BJ (cell line): ENCODE data around the gene UIMC1. TPM values are rescaled to one million over a fixed set of nuclear protein-coding genes. Genes with fewer than 3 reads are reported as not detected.

Source experiments
- CTCF ChIA-PET: fragments of 350-600 bp; formaldehyde crosslinking; extraction: SDS; loops from one replicate; lab custom pipeline; 2021; ENCODE audit warnings: antibody characterized with exemption, inconsistent platforms; lab: Yijun Ruan, JAX
- POLR2A ChIA-PET: fragments of 300-600 bp; sonication (Branson Sonifier 250); formaldehyde crosslinking; extraction: SDS; loops from one replicate; lab custom pipeline; 2021; ENCODE audit warnings: antibody characterized with exemption; lab: Charles Lee
- DNase-seq: peaks from one replicate; pipeline ENCODE4 v3.0.0-alpha.2; 2011; ENCODE audit warnings: low read depth
- H3K27me3 ChIP-seq: 2 replicates; pipeline ENCODE4 v1.6.0; 2011; ENCODE audit warnings: low read length; ENCODE audit not compliant: control insufficient read depth, insufficient read depth
- H3K36me3 ChIP-seq: 2 replicates; pipeline ENCODE4 v1.5.1; 2011; ENCODE audit warnings: low read length; ENCODE audit not compliant: control insufficient read depth, insufficient read depth
- H3K4me3 ChIP-seq: 2 replicates; pipeline ENCODE4 v1.5.1; 2011; ENCODE audit warnings: low read depth, mild to moderate bottlenecking, control low read depth, low read length
- polyA plus RNA-seq: library from polyadenylated mRNA; depleted of rRNA; stranded (reverse); fragments of >200 nt; gene quantifications from 2 replicates; pipeline ENCODE4 v1.2.3, GENCODE V29; 2011
- TF ChIP-seq, protein P1 (sequence below): IDR thresholded peaks from 2 replicates; pipeline ENCODE4 v1.5.1; 2011; ENCODE audit warnings: low read depth, mild to moderate bottlenecking, control low read depth, inconsistent platforms, low read length, moderate library complexity; ENCODE audit not compliant: insufficient read depth

Gene UIMC1
- polyA plus RNA-seq, 1 experiment = 14.1 TPM

- TF ChIP-seq, protein P1, sequence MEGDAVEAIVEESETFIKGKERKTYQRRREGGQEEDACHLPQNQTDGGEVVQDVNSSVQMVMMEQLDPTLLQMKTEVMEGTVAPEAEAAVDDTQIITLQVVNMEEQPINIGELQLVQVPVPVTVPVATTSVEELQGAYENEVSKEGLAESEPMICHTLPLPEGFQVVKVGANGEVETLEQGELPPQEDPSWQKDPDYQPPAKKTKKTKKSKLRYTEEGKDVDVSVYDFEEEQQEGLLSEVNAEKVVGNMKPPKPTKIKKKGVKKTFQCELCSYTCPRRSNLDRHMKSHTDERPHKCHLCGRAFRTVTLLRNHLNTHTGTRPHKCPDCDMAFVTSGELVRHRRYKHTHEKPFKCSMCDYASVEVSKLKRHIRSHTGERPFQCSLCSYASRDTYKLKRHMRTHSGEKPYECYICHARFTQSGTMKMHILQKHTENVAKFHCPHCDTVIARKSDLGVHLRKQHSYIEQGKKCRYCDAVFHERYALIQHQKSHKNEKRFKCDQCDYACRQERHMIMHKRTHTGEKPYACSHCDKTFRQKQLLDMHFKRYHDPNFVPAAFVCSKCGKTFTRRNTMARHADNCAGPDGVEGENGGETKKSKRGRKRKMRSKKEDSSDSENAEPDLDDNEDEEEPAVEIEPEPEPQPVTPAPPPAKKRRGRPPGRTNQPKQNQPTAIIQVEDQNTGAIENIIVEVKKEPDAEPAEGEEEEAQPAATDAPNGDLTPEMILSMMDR = no peak
- H3K36me3 ChIP-seq = no peaks in the 10 kb centered on the region
- H3K27me3 ChIP-seq = peaks cover 17% of the 10 kb centered on the region
- POLR2A ChIA-PET = no interaction called here
- H3K4me3 ChIP-seq = no peak overlapping the region
- DNase-seq = no peak
- CTCF ChIA-PET = no interaction called here
These were observed 119.2 kb downstream of the UIMC1 start for GRCh38 chr5:176887252-176887849.

- no peak for DNase-seq
- ChIA-PET POLR2A (no interaction called here), CTCF (interaction anchor here (1.1 kb wide), 1 partner anchor 9 kb away, joined by 3 read pairs; no protein-coding TSS in a partner anchor)
- Histone ChIP-seq H3K36me3 (no peaks in the 10 kb centered on the region), H3K4me3 (no peak overlapping the region), H3K27me3 (peaks cover 15% of the 10 kb centered on the region)
- TF ChIP-seq, protein P1 = no peak
These were observed 120.0 kb downstream of the UIMC1 start for GRCh38 chr5:176886336-176887251.

- CTCF ChIA-PET = interaction anchor here (0.5 kb wide), 1 partner anchor 30 kb away, joined by 5 read pairs; no protein-coding TSS in a partner anchor
- DNase-seq = no peak
- POLR2A ChIA-PET = no interaction called here
- no peak overlapping the region for H3K4me3 ChIP-seq
- TF ChIP-seq, protein P1 = no peak
- H3K27me3 ChIP-seq = peaks cover 7% of the 10 kb centered on the region; the same call in 1 of the 2 replicates
- no peaks in the 10 kb centered on the region for H3K36me3 ChIP-seq
These were observed 122.0 kb downstream of the UIMC1 start for GRCh38 chr5:176884571-176884890.

DNA sequence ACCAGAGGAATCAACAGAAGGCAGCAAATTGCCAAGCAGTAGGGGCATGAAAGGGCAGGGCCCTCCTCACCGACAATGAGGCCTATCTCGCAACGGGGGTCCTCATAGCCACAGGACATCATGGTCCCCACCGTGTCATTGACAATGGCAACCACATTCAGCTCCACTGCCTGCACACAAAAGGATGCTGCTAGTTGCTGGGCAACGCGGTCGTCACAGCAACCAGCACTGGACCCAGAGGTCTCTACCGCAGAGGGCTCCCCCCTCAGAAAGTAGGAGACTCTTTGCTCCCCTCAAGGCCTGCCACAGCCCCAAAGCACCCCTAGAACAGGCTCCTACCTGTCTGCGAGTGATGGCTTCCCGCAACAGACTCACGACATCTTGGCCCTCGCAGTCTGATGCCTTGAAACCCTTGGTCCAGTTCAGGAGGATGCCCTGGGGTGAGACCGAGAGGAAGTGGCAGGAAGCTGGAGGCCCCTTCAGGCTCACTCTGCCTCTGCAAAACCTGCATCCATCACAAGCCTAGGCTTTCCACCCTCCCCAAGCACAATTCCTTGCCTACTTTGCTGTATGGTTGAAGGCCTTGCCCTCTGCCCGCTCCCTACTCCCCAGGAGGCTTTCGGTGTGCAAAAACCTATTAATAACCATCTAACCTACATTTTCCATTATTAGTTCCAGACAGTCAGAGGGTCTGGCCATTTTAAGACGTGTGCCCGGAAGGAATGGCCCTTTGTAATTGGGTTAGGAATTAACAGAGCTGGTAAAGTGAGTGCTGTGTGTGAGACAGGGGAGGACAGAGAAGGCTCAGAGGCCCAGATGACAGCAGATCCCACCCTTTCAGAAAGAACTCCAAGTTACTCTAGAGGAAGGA is 122.6 kb downstream of the UIMC1 start:
- TF ChIP-seq, protein P1 = no peak
- ChIA-PET POLR2A (no interaction called here), CTCF (interaction anchor here (0.5 kb wide), 1 partner anchor 31 kb away, joined by 5 read pairs; no protein-coding TSS in a partner anchor)
- peaks cover 7% of the 10 kb centered on the region; the same call in 1 of the 2 replicates for H3K27me3 ChIP-seq
- no peak overlapping the region for H3K4me3 ChIP-seq
- no peaks in the 10 kb centered on the region for H3K36me3 ChIP-seq
- DNase-seq = no peak
